Thymus (tissue), 11 donors: ENCODE measurements around the gene PIR. TPM values are rescaled to one million over a fixed set of nuclear protein-coding genes. Genes with fewer than 3 reads are reported as not detected.

Experiments
- DNase-seq, 9 donors: peaks; one replicate each; pipeline ENCODE4 v3.0.0-alpha.2; 2013; ENCODE audit warnings: low spot score in 9 of 9, low read depth in 6 of 9, missing footprints in 1 of 9
- H3K27ac ChIP-seq, 2 donors: one replicate each; pipeline ENCODE4 v1.5.1; 2013; ENCODE audit warnings: control low read depth in 1 of 2, low read depth in 1 of 2, low read length in 1 of 2, mild to moderate bottlenecking in 1 of 2, moderate library complexity in 1 of 2
- H3K27me3 ChIP-seq, 2 donors: one replicate each; pipeline ENCODE4 v1.5.1; 2013; ENCODE audit warnings: low read length in 1 of 2; ENCODE audit not compliant: control insufficient read depth in 2 of 2, insufficient read depth in 1 of 2
- H3K36me3 ChIP-seq, 2 donors: one replicate each; pipeline ENCODE4 v1.5.1; 2013; ENCODE audit warnings: low read length in 1 of 2, mild to moderate bottlenecking in 1 of 2, moderate library complexity in 1 of 2; ENCODE audit not compliant: control insufficient read depth in 2 of 2, insufficient read depth in 2 of 2
- H3K4me1 ChIP-seq, 2 donors: one replicate each; pipeline ENCODE4 v1.5.1; 2013; ENCODE audit warnings: low read length in 2 of 2; ENCODE audit not compliant: control insufficient read depth in 2 of 2, insufficient read depth in 2 of 2
- H3K4me3 ChIP-seq, 2 donors: one replicate each; pipeline ENCODE4 v1.5.1; 2013; ENCODE audit warnings: low read length in 2 of 2, control low read depth in 1 of 2, mild to moderate bottlenecking in 1 of 2
- H3K9me3 ChIP-seq, 2 donors: one replicate each; pipeline ENCODE4 v1.5.1; 2013; ENCODE audit warnings: low read length in 1 of 2, mild to moderate bottlenecking in 1 of 2; ENCODE audit not compliant: control insufficient read depth in 2 of 2, insufficient read depth in 1 of 2
- WGBS: extraction: QIAGEN DNeasy Blood & Tissue Kit; methylation state at CpG from one replicate; pipeline ENCODE4 v1.1.7; 2013; 5-methylcytosine and 5-hydroxymethylcytosine counted together
- polyA plus RNA-seq: library from polyadenylated mRNA; stranded (reverse); fragments of 200-250 nt; gene quantifications from one replicate; pipeline ENCODE4 v1.2.3, GENCODE V29; 2013
- total RNA-seq: library from RNA; stranded (reverse); fragments of 120-200 nt; gene quantifications from one replicate; pipeline ENCODE4 v1.2.4, GENCODE V29; 2013
- donor health status: healthy.

The PIR gene
- total and polyA plus RNA-seq, 2 donors, result 4.6 to 13.0 TPM

GRCh38 chrX:15499976-15500375, 6.8 kb upstream of the PIR start:
- WGBS, result 97% methylated on average over 3 of the region's 3 CpGs
- no peak overlapping the region for H3K27ac ChIP-seq
- peaks cover 0 to 15% of the 10 kb centered on the region in 2 donors for H3K27me3 ChIP-seq

DNA sequence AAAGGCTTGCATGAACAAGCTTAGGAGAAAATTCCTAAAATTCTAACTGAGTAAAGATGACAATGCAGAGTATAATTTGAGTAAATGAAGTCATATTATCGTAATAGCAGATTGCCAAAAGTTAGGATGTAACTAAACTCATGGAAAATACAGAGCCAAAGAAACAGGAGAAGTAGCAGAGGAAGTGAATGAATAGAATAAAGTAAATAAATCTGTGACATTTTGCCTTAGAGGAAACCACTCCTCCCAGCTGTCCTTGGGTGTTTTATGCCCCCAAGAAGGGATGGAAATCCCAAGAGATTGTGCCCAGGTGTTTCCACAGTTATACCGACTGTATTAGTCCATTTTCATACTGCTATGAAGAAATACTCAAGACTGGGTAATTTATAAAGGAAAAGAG, 5.6 kb upstream of the PIR start:
- Histone ChIP-seq H3K27ac (no peak overlapping the region), H3K9me3 (no peaks in the 10 kb centered on the region), H3K36me3 (no peaks in the 10 kb centered on the region), H3K4me3 (no peak overlapping the region), H3K4me1 (peaks cover 0 to under 1% of the 10 kb centered on the region in 2 donors), H3K27me3 (peaks cover 0 to 18% of the 10 kb centered on the region in 2 donors)
- 64% methylated on average over 2 of the region's 2 CpGs for WGBS
- DNase-seq, result no peak

More at GRCh38 chrX:15499976-15500375, 6.8 kb upstream of the PIR start:
- no peak overlapping the region for H3K4me3 ChIP-seq
- H3K4me1 ChIP-seq, result no peaks in the 10 kb centered on the region
- no peaks in the 10 kb centered on the region for H3K36me3 ChIP-seq
- DNase-seq, result no peak
- no peaks in the 10 kb centered on the region for H3K9me3 ChIP-seq

DNA sequence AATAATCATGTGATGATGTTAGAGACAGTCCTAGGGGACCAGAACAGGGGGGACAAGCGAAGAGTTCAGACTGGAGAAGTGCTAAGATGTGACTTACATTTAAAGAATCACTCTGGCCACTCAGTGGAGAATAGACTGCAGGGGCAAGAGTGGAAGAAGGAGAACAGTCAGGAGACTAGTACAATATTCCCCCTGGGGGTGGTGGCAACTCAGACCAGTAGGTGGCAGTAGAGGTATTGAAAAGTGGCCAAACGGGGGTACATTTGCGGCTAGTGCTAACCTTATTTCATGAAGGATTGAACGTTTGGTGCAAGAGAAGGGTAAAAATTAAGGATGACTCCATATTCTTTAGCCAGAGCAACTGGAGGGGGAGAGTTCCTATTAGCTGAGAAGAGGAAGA, 4.7 kb upstream of the PIR start:
- Histone ChIP-seq H3K9me3 (no peaks in the 10 kb centered on the region), H3K27ac (no peak overlapping the region), H3K27me3 (peaks cover 0 to 27% of the 10 kb centered on the region in 2 donors), H3K36me3 (no peaks in the 10 kb centered on the region), H3K4me1 (peaks cover 0 to 3% of the 10 kb centered on the region in 2 donors), H3K4me3 (no peak overlapping the region)
- DNase-seq, result peak in 6 of 9 donors; percentile 4 to 54 (median 6)
- 6% methylated on average over 4 of the region's 4 CpGs for WGBS

- no peak overlapping the region for H3K4me3 ChIP-seq
- WGBS, result 89% methylated on average over 4 of the region's 4 CpGs
- H3K27me3 ChIP-seq, result peaks cover 0 to 32% of the 10 kb centered on the region in 2 donors
- no peaks in the 10 kb centered on the region for H3K9me3 ChIP-seq
- DNase-seq, result no peak
- no peaks in the 10 kb centered on the region for H3K36me3 ChIP-seq
- peaks cover 0 to 3% of the 10 kb centered on the region in 2 donors for H3K4me1 ChIP-seq
- H3K27ac ChIP-seq, result no peak overlapping the region
Observed at GRCh38 chrX:15496824-15497223, 3.7 kb upstream of the PIR start.

- no peak for DNase-seq
- no peak overlapping the region for H3K4me3 ChIP-seq
- H3K27ac ChIP-seq, result no peak overlapping the region
- 91% methylated on average over 4 of the region's 4 CpGs for WGBS
- no peaks in the 10 kb centered on the region for H3K9me3 ChIP-seq
- no peaks in the 10 kb centered on the region for H3K36me3 ChIP-seq
- peaks cover 0 to 25% of the 10 kb centered on the region in 2 donors for H3K27me3 ChIP-seq
- peaks cover 0 to 3% of the 10 kb centered on the region in 2 donors for H3K4me1 ChIP-seq
Observed at GRCh38 chrX:15495801-15496200, 2.7 kb upstream of the PIR start.

GRCh38 chrX:15492469-15492868, 664 bp downstream of the PIR start:
- Histone ChIP-seq H3K9me3 (no peaks in the 10 kb centered on the region), H3K27ac (no peak overlapping the region), H3K4me3 (no peak overlapping the region), H3K36me3 (no peaks in the 10 kb centered on the region), H3K27me3 (peaks cover 0 to 17% of the 10 kb centered on the region in 2 donors), H3K4me1 (peaks cover 0 to 3% of the 10 kb centered on the region in 2 donors)
- no peak for DNase-seq
- WGBS, result 98% methylated on average over 5 of the region's 5 CpGs

DNA sequence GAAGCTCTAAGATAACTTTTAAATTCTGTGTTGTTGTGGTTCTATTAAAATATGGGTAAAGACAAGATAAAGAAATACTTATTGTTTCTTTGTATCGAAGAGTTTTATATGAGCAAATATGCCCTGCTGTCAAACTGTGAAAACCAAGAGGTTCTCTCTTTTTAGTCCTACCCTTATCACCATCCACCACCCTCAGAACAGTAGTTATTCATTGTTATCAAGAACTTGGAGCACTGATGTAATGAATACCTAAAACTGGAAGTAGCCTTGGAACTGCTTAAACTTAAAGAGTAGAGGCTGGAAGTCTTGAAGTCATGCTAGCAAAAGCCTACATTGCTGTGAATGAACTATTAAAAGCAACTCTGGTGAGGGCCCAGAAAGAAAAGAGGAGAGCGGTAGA, 9.2 kb downstream of the PIR start:
- Histone ChIP-seq H3K27me3 (no peaks in the 10 kb centered on the region), H3K36me3 (no peaks in the 10 kb centered on the region), H3K27ac (no peak overlapping the region), H3K9me3 (no peaks in the 10 kb centered on the region), H3K4me3 (no peak overlapping the region), H3K4me1 (no peaks in the 10 kb centered on the region)
- WGBS, result 100% methylated on average over 2 of the region's 2 CpGs
- no peak for DNase-seq

- WGBS, result over 99% methylated on average over 4 of the region's 4 CpGs
Observed at GRCh38 chrX:15475486-15475885, 17.6 kb downstream of the PIR start.

DNA sequence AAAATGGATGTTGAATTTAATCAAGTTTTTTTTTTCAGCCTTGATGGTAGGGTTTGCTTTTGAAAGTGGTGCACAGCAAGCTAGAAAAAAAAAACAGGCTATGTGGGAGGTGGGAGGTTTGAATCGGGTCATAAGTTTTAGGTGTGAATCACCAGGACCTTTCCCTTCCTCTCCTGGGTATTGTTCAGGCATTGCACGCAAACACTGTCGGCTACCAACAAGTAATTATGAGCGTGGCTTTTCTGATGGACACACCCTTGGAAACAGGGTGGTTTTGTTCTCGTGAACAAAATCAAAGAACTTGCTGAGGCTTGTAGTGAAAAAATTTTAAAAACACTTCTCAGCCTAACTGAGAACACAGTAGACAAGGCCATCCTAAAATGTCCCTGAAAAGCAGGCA, 18.1 kb downstream of the PIR start:
- no peak for DNase-seq
- Histone ChIP-seq H3K27ac (no peak overlapping the region), H3K36me3 (no peaks in the 10 kb centered on the region), H3K9me3 (no peaks in the 10 kb centered on the region), H3K4me3 (no peak overlapping the region), H3K27me3 (no peaks in the 10 kb centered on the region), H3K4me1 (no peaks in the 10 kb centered on the region)
- 92% methylated on average over 5 of the region's 5 CpGs for WGBS

More at GRCh38 chrX:15475486-15475885, 17.6 kb downstream of the PIR start:
- H3K9me3 ChIP-seq, result no peaks in the 10 kb centered on the region
- H3K4me3 ChIP-seq, result no peak overlapping the region
- no peaks in the 10 kb centered on the region for H3K27me3 ChIP-seq
- no peaks in the 10 kb centered on the region for H3K36me3 ChIP-seq
- H3K27ac ChIP-seq, result no peak overlapping the region
- DNase-seq, result no peak
- H3K4me1 ChIP-seq, result no peaks in the 10 kb centered on the region

- Histone ChIP-seq H3K4me1 (no peaks in the 10 kb centered on the region), H3K27me3 (no peaks in the 10 kb centered on the region), H3K4me3 (no peak overlapping the region), H3K27ac (no peak overlapping the region), H3K36me3 (no peaks in the 10 kb centered on the region), H3K9me3 (no peaks in the 10 kb centered on the region)
- 98% methylated on average over 4 of the region's 4 CpGs for WGBS
- DNase-seq, result no peak
Observed at GRCh38 chrX:15474028-15474427, 19.1 kb downstream of the PIR start.
